GM10248 (cell line): Measurements from ENCODE around the gene MAEA.

Source experiments
- CTCF ChIA-PET: fragments of 300-600 bp; sonication (Branson Sonifier 250); formaldehyde crosslinking; extraction: SDS; loops from one replicate; lab custom pipeline; 2021; ENCODE audit warnings: antibody characterized with exemption; lab: Yijun Ruan, JAX
- POLR2A ChIA-PET: fragments of 350-650 bp; sonication (Branson Sonifier 250); formaldehyde crosslinking; extraction: SDS; loops from one replicate; lab custom pipeline; 2020; ENCODE audit warnings: antibody characterized with exemption; lab: Yijun Ruan, JAX
- DNase-seq: peaks from one replicate; pipeline ENCODE4 v3.0.0; 2012; ENCODE audit errors: extremely low spot score
- TF ChIP-seq, protein P1 (sequence below): IDR thresholded peaks from 2 replicates; pipeline ENCODE4 v1.5.1; 2012; ENCODE audit warnings: mild to moderate bottlenecking, low read depth; ENCODE audit errors: extremely low read depth, missing control alignments, control extremely low read depth

MAEA gene

DNA sequence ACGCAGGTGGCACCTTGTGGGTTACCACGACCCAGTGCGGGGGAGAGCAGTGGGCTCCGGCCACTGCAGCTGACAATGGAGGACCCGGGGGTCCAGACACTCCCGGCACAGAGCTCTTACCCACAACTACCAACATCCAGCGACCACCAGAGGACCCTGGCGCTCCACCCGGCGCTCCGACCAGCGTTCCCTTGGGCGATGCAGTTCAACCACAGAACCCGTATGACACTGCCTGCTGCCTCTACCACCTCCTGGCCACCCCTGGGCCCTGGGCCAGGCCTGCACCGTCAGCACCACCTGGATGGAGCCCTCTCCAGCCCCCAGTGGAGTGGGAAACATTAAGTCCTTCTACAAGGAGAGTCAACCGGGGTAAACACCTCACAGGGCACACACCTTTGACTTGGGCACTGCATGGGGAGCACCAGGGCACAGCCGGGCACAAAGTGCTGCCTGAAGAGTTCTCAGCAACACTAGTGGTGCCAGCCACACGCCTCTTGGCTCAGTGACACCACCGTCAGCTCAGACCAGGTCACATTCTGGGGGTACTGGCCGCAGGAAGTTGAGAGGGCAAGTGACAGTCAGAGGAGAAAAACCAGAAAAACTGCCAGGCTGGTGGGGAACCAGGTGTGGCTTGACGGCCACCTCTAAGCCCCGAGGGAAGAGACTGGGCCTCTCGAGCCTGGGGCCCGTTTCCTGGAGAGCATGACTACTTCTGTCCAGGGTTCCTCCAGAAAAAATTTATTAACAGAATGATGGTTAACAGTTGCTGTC lies 43.4 kb upstream of the MAEA start:
- no peak for DNase-seq
- TF ChIP-seq, protein P1, sequence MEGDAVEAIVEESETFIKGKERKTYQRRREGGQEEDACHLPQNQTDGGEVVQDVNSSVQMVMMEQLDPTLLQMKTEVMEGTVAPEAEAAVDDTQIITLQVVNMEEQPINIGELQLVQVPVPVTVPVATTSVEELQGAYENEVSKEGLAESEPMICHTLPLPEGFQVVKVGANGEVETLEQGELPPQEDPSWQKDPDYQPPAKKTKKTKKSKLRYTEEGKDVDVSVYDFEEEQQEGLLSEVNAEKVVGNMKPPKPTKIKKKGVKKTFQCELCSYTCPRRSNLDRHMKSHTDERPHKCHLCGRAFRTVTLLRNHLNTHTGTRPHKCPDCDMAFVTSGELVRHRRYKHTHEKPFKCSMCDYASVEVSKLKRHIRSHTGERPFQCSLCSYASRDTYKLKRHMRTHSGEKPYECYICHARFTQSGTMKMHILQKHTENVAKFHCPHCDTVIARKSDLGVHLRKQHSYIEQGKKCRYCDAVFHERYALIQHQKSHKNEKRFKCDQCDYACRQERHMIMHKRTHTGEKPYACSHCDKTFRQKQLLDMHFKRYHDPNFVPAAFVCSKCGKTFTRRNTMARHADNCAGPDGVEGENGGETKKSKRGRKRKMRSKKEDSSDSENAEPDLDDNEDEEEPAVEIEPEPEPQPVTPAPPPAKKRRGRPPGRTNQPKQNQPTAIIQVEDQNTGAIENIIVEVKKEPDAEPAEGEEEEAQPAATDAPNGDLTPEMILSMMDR, result no peak
- ChIA-PET POLR2A (interaction anchor here (0.7 kb wide), 1 partner anchor 462 kb away, joined by 3 read pairs; no protein-coding TSS in a partner anchor), CTCF (interaction anchor here (0.9 to 1.7 kb wide), 3 partner anchors 22 to 115 kb away, joined by 3 to 7 read pairs (median 5); no protein-coding TSS in a partner anchor)

DNA sequence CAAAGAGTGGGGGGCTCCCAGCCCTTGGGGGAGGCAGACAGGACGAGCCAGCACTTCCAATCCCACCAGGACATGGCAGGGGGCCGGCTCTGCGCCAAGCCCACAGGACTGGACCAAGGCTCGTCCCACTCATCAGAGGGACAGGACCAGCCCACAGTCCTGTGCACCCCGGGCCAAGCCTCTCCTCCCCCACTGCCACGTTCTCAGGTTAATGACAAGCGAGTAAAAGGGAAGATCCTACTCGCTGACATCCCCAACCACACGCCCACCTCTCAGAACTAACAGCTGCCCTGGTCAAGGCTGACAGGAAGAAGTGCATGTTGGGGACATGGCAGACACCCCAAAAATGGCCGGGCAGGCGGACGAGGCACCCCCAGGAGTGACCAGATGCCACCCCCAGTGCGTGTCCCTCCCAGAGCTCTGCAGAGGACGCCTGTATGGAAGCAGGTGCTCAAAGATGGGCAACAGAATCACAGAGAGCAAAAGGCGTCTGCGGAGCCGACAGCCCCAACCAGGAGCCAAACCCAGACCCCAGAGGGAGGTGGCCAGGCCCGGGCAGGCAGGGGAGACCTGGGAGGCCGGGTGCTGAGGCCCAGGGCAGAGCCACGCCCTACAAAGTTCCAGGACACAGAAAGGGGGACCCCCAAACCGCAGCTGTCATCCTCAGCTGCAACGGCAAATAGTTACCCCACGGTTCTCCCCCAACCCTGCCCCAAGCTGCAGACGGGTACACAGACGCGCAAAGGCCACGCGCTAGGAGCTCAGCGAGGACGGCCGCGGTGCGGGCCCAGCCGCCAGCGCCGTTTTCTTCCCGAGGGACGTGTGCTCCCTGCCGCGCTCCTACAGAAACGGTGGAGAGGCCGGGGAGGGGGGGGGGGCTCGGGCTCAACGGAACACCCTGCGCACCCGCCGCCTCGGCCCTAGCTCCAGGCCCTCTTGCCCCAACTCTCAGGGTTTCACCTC lies 42.5 kb upstream of the MAEA start:
- POLR2A ChIA-PET, result interaction anchor here (0.7 kb wide), 1 partner anchor 461 kb away, joined by 3 read pairs; no protein-coding TSS in a partner anchor
- CTCF ChIA-PET, result interaction anchor here (0.9 to 1.7 kb wide), 3 partner anchors 21 to 116 kb away, joined by 3 to 7 read pairs (median 5); no protein-coding TSS in a partner anchor
- DNase-seq, result peak; percentile 64
- TF ChIP-seq, protein P1, result no peak

GRCh38 chr4:1247864-1248244 lies 41.8 kb upstream of the MAEA start:
- CTCF ChIA-PET, result interaction anchor here (1.1 to 1.2 kb wide), 2 partner anchors 20 to 37 kb away, joined by 3 to 7 read pairs; no protein-coding TSS in a partner anchor
- TF ChIP-seq, protein P1, result no peak
- POLR2A ChIA-PET, result no interaction called here
- no peak for DNase-seq

DNA sequence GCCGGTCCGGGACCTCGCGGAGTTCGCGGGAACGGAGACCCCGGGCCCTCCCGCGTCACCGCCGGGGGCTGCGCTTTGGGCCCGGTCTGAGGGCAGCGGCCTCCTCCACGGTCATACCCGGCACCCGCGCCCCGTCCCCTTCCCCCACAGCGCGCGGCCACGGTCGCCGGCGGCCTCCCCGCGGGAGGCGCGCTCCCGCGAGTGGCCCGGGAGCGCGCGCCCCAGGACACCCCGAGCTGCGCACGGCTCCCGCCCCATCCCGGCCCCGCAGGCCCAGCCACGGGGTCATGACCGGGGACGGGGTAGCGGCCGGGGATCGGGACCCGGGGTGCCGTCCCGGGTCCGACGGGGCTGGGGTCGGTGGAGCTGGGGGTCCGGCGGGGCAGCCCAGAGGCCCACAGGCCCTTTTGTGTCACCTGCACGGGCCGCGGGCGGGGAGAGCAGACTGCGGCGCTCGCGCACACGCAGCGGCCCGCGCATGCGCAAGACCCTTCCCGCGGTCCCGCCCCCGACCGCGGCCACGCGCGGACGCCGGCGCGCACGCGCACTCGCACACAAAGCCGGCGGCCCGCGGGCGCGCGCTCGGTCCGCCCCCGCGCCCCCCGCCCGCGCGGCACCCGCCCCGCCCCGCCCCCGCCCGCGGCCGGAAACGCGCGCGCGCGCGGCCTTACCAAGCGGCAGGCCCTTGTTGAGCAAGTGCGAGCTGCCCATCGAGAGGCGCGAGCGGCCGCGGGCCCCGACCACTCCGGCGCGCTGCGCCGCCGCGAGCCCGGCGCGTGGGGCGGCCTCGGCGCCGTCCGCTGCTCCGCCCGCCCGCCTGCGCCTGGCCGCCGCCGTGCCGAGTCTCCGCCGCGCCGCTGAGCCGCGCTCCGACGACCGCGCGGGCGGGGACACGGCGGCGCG lies 41.2 kb upstream of the MAEA start, which contains the start of gene CTBP1:
TSS of gene CTBP1 (minus strand) at position 886 of the 903 bp plus-strand sequence. CDS start 7,799 bp downstream, outside the sequence.
- peak; percentile 98 for DNase-seq
- ChIA-PET CTCF (interaction anchor here (1.1 to 7.6 kb wide), 4 partner anchors 17 to 98 kb away, joined by 3 to 58 read pairs (median 4); no protein-coding TSS in a partner anchor), POLR2A (interaction anchor here (1.1 kb wide), 1 partner anchor 85 kb away, joined by 5 read pairs; no protein-coding TSS in a partner anchor)
- TF ChIP-seq, protein P1, result no peak

DNA sequence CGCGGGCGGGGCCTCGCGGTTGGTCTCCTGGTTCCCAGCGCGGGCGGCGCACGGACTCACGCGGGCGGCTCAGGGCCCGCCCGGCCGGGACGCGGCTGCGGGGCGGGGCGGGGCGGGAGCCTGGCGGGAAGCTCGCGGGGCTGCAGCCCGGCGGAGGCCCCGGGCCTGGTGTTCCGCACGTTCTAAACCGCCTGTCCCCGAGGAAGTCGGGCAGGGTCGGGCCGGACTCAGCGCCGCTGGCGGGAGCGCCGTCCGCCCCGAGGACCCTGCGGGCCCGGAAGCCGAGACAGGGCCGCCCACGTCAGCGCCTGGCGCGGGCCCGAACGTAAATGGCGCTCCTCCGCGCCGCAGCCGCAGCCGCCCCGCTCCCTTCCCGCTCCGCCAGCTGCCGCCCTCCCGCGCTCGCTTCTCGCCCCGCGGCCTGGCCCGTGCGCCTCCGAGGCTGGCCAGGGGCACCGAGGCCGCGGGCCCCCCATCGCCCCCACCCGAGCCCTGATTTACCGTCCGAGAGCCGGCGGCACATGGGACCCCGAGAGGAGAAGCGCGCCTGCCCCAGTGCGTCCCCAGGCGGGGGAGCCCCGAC lies 40.5 kb upstream of the MAEA start:
- TF ChIP-seq, protein P1, result peak; percentile 8
- ChIA-PET CTCF (interaction anchor here (0.8 to 7.6 kb wide), 4 partner anchors 17 to 97 kb away, joined by 3 to 58 read pairs (median 4); no protein-coding TSS in a partner anchor), POLR2A (interaction anchor here (0.8 to 1.1 kb wide), 2 partner anchors 85 to 313 kb away, joined by 3 to 5 read pairs; no protein-coding TSS in a partner anchor)
- DNase-seq, result peak; percentile 88
